Measurements from ENCODE around the gene TRUB2.
A peak's percentile ranks its signal among the peaks of the same experiment; 100 is the strongest.
"Not testable (repeated sequence)": the region's sequence is repeated elsewhere in the genome, so short reads cannot be mapped to it uniquely, and the experiment has no call there.

TRUB2 gene

GRCh38 chr9:128298535-128299482, 23.4 kb downstream of the TRUB2 start:
- DNase-seq (ENCODE audit: low read depth in 2 of 2), result no peak

DNA sequence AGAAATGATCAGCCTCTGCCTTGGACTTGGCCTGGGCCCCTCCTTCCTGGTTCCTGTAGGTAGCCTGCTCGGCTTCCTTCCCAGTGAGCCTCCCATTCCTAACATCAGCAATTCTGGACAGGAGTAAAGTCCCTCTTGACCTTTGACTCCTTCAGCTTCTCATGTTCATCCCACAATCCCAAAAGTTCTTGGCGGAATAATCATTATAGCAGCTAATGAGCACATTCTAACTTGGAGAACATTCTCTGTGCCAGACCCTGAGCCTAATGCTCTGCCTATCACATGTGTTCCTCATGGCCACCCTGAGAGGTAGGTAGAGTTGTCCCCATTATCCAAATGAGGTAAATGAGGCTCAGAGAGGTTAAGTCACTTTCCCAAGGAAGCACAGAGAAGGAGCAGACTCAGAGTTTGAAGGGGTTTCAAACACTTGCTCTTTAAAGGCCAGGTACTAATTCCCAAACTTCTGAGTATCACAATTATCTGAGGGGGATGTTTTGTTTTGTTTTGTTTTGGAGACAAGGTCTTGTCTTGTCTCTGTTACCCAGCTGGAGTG, 24.9 kb downstream of the TRUB2 start:
- DNase-seq (ENCODE audit: low read depth in 2 of 2), result no peak

DNA sequence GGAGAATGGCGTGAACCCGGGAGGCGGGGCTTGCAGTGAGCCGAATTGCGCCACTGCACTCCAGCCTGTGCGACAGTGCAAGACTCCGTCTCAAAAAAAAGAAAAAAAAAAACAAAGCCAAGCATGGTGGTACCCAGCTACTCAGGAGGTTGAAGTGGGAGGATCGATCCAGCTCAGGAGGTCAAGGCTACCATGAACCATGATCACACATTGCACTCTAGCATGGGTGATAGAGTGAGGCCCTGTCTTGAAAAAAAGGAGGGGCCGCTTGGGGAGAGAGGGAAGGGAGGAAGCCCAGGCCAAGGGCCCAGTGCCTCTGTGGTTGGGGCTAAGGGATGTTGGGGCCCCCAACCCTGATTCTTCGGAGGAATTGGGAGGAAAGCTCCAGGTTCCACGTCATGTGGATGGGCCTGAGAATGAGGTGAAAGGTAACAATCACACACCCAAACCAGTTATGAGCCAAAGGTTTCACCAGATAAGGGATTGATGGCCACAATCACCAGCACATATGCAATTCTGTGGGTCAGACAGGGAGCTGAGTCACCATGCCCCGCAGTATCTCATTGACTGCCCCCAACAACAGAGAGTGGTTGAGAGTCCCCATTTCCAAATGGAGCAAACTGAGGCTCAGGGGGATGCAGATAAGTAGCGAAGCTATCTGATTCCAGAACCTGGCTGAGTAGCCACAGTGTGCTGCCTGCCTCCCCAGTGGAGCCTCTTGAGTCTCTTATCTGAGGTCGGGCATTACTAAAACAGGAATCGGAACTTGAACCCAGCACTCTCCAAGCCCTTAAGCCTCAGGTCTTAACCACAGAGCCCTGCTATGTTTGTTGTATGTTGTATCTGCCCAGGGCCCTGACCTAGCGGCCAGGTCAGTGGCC, 25.7 kb downstream of the TRUB2 start:
- DNase-seq (ENCODE audit: low read depth in 2 of 2), result no peak

DNA sequence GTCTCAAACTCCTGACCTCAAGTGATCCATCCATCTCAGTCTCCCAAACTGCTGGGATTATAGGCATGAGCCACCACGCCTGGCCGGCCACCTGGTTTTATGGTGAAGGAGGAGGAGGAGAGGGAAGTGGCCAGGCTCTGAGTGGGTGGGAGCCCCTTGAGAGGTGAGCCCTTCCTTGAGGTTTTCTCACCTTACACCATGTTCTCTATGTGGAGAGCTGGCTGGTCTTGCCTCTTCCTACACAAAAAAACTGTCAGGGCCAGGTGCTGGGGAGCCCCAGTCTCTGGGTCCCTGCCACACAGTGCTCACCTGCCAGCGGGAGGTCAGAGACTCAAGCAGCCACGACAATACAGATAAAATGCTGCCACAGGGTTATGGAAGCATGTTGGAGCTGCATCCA, 28.1 kb downstream of the TRUB2 start:
- no peak for DNase-seq (ENCODE audit: low read depth in 2 of 2)

DNA sequence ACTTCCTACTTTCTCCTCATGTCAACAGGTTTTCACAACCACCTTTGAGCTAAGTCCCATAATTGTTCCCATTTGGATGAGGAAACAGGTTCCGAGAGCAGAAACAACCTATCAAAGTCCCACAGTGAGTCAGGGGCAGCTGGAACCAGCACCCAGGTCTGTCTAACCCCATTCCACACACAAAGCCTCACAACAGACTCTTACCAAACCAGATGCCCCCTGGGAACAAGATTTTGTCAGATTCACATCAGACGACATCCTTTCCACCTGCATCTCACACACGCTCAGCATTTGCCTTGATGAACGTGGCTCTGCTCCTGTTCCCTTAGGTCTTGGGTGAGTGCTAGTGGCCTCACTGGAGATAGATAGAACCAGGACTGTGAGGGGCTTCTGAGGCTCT, 29.2 kb downstream of the TRUB2 start:
- no peak for DNase-seq (ENCODE audit: low read depth in 2 of 2)

GRCh38 chr9:128292009-128292408, 30.2 kb downstream of the TRUB2 start:
- DNase-seq (ENCODE audit: low read depth in 2 of 2), result no peak

- DNase-seq (ENCODE audit: low read depth in 2 of 2), result no peak
These were observed 33.8 kb downstream of the TRUB2 start for GRCh38 chr9:128288273-128289004.

- DNase-seq (ENCODE audit: low read depth in 2 of 2), result no peak
These were observed 35.8 kb downstream of the TRUB2 start for GRCh38 chr9:128286440-128286839.

GRCh38 chr9:128285033-128285784, 37.0 kb downstream of the TRUB2 start:
- DNase-seq (ENCODE audit: low read depth in 2 of 2), result no peak

DNA sequence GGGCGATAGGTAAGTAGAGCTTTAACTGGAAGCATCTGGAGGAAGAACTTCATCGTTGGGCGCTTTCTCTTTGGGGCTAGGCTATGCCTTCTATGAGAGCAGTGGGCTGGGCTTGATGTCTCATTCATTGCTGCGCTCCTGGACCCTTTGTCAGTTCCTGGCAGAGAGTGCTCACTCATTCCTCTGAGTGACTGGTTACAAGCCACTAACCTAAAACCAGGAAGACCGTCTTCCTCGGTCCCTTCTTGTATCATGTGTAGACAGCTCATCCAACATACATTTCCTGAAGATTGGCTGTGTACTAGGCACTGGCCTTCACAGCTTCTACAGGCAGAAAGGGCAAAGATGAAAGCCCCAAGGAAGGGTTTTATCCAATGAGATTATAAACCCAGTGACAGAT, 39.7 kb downstream of the TRUB2 start:
- no peak for DNase-seq (ENCODE audit: low read depth in 2 of 2)

GRCh38 chr9:128280084-128280622, 42.1 kb downstream of the TRUB2 start:
- DNase-seq (ENCODE audit: low read depth in 2 of 2), result no peak

- DNase-seq (ENCODE audit: low read depth in 2 of 2), result not testable (repeated sequence)
These were observed 42.9 kb downstream of the TRUB2 start for GRCh38 chr9:128279088-128280073.

DNA sequence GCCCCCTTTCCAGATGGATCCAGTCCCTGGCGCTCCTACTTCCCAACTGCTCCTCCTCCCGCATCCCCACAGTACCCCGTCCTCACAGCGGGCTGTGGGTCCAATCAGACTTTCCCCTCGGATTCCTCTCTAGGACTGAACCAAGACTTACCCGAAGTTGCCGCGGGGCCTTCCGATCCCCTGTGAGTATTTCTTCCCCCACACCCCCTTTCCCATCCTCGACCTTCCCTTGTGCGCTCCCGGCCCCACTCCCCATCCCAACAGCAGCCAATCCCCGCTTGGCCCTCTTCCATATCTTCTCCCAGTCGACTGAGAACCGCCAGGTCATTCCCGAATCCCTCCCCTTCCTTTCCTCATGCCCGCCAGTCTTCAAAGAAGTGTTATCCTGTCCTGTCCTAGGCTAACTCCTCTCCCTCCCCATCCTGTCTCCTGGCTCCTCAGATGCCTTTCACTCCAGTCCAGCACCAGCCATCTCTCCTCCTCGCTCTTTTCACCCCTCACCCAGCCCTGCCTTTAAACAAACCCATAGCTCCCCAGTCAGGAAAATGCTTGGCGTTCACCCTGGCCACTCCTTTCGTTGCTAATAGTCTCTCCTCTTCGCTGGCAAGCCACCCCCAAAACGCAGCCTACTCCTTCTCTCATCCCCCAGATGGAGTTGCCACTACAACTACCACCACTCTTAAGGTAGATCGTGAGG, 45.5 kb downstream of the TRUB2 start:
- DNase-seq (ENCODE audit: low read depth in 2 of 2), result no peak

GRCh38 chr9:128276008-128276573, 46.2 kb downstream of the TRUB2 start, which contains the start of gene SWI5:
SWI5 (plus strand) TSS chr9:128276276.
- DNase-seq (ENCODE audit: low read depth in 2 of 2), result peak; percentile 99 to 100

DNA sequence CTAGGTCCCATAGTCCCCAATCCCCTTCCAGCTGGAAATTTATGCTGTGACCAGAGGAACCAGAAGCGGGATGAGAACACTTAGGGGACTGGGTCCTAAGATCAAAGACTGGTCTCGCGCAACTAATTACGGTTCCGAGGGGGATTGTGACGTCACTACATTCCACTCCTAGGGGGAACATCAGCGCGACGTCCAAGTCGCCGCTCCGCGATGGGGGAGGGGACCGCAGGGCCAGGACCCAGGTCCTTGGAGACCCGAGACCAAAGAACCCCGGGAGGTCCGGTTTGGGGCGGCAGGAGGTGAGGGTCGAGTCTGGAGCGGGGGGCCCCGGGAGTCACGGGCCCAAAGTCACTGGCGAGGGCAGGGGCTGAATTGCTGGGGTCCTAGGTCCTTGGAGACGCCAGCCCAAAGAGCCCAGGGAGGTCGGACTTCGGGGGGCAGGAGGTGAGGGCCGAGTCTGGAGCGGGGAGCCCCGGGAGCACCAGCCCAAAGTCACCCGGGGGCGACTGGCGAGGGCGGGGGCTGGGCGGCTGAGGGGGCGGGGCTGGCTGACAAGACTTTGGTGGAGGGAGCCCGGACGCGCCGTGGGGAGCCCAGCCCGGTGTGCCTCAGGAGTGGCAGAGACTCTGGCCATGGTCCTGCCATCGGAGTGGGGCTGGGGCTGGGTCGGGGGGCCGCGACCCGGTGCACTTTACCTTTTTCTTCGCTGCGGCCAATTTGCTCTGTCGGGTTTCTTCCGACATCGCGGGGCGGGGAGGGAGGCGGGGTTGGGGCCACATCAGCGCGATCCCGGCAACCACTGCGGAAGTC, 46.8 kb downstream of the TRUB2 start, which contains the start of gene GOLGA2:
Gene GOLGA2 (minus strand): TSS at position 810 of the 810 bp plus-strand sequence. CDS start 31 bp downstream, at position 779.
- DNase-seq (ENCODE audit: low read depth in 2 of 2), result peak in 1 of 2 donors; percentile 16

DNA sequence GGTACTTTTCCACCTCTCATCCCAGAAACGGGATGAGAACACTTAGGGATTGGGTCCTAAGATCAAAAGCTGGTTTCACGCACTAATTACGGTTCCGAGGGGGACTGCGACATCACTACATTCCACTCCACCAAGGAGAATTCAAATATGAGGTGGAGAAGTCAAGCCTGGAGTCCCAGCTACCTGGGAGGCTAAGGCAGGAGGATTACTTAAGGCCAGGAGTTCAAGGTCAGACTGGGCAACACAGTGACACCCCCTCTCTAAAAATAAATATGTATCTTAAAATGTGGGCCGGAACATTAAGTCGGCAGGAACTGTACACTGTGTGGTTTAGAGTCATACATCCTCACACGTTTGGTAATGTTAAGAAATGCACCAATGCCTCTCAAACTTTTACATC, 48.0 kb downstream of the TRUB2 start:
- DNase-seq (ENCODE audit: low read depth in 2 of 2), result no peak

DNA sequence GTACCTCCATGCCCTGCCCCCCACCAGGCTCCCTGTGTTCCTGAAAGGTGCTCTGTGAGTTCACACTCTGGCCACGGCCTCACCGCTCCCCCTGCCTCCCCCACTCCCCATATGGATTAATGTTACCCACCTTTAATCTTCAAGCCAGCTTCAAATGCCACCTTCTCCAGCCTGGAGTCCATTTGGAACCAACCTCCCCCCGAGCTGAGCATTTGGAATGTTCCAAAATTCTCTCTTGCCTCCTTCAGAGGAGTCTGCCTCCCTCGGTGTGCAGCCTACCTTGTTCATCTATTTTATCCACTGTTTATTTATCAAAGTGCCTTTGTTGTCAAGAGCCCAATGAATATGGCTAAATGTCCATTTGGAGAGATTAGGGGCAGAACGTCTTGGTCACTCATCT, 50.7 kb downstream of the TRUB2 start:
- DNase-seq (ENCODE audit: low read depth in 2 of 2), result no peak
